H9 (cell line): ENCODE data around the gene COL23A1. TPM values are rescaled to one million over a fixed set of nuclear protein-coding genes. Genes with fewer than 3 reads are reported as not detected.
A peak's percentile ranks its signal among the peaks of the same experiment; 100 is the strongest.

Experiments used
- DNase-seq: peaks from one replicate; pipeline ENCODE4 v3.0.0-alpha.2; 2017
- H2AFZ ChIP-seq: one replicate; pipeline ENCODE4 v1.6.1; 2013; ENCODE audit warnings: mild to moderate bottlenecking, low read length, control low read depth, moderate library complexity
- H2AK5ac ChIP-seq: 2 replicates; pipeline ENCODE4 v1.6.1; 2013; ENCODE audit warnings: low read length, control low read depth, mixed read lengths; ENCODE audit not compliant: insufficient read length
- H2BK120ac ChIP-seq: one replicate; pipeline ENCODE4 v1.6.1; 2013; ENCODE audit warnings: low read depth, mild to moderate bottlenecking, low read length, control low read depth, inconsistent platforms; ENCODE audit not compliant: poor library complexity, severe bottlenecking
- H2BK12ac ChIP-seq: 2 replicates; pipeline ENCODE4 v1.6.1; 2013; ENCODE audit warnings: low read length, control low read depth, mixed read lengths, low read depth; ENCODE audit not compliant: insufficient read length
- H2BK15ac ChIP-seq: 2 replicates; pipeline ENCODE4 v1.6.1; 2013; ENCODE audit warnings: low read depth, low read length, control low read depth
- H2BK20ac ChIP-seq: one replicate; pipeline ENCODE4 v1.6.1; 2013; ENCODE audit warnings: low read depth, mild to moderate bottlenecking, low read length, control low read depth, inconsistent platforms; ENCODE audit not compliant: poor library complexity, severe bottlenecking
- H2BK5ac ChIP-seq: 2 replicates; pipeline ENCODE4 v1.6.1; 2013; ENCODE audit warnings: low read length, control low read depth, mixed read lengths; ENCODE audit not compliant: insufficient read length
- H3K14ac ChIP-seq: 2 replicates; pipeline ENCODE4 v1.6.1; 2013; ENCODE audit warnings: low read length, control low read depth; ENCODE audit not compliant: insufficient read depth
- H3K18ac ChIP-seq: 2 replicates; pipeline ENCODE4 v1.6.1; 2013; ENCODE audit warnings: low read depth, mild to moderate bottlenecking, mixed read lengths, low read length, control low read depth; ENCODE audit not compliant: insufficient read length
- H3K23ac ChIP-seq: 2 replicates; pipeline ENCODE4 v1.6.1; 2013; ENCODE audit warnings: low read length, control low read depth, mixed read lengths, low read depth; ENCODE audit not compliant: insufficient read length
- H3K23me2 ChIP-seq: 2 replicates; pipeline ENCODE4 v1.6.1; 2013; ENCODE audit warnings: low read depth, mild to moderate bottlenecking, mixed read lengths, low read length, control low read depth; ENCODE audit not compliant: insufficient read length, poor library complexity, severe bottlenecking
- H3K27ac ChIP-seq: 2 replicates; pipeline ENCODE4 v1.5.1; 2013; ENCODE audit warnings: low read length, control low read depth, mixed read lengths, low read depth; ENCODE audit not compliant: insufficient read length
- H3K27me3 ChIP-seq: 2 replicates; pipeline ENCODE4 v1.6.1; 2013; ENCODE audit warnings: low read length, control low read depth, inconsistent platforms; ENCODE audit not compliant: insufficient read depth
- H3K4ac ChIP-seq: 2 replicates; pipeline ENCODE4 v1.6.1; 2013; ENCODE audit warnings: low read depth, mild to moderate bottlenecking, control low read depth, inconsistent platforms, low read length, moderate library complexity
- H3K4me1 ChIP-seq: 2 replicates; pipeline ENCODE4 v1.6.1; 2013; ENCODE audit warnings: low read length, control low read depth, inconsistent platforms; ENCODE audit not compliant: insufficient read depth
- H3K4me2 ChIP-seq: 2 replicates; pipeline ENCODE4 v1.6.1; 2013; ENCODE audit warnings: low read length, control low read depth, mixed read lengths; ENCODE audit not compliant: insufficient read length, insufficient read depth
- H3K56ac ChIP-seq: 2 replicates; pipeline ENCODE4 v1.6.1; 2013; ENCODE audit warnings: low read depth, mild to moderate bottlenecking, mixed read lengths, low read length, control low read depth; ENCODE audit not compliant: insufficient read length
- H3K79me1 ChIP-seq: 2 replicates; pipeline ENCODE4 v1.6.1; 2013; ENCODE audit warnings: low read depth, mild to moderate bottlenecking, moderate library complexity, low read length, control low read depth, inconsistent platforms; ENCODE audit not compliant: insufficient read depth, poor library complexity, severe bottlenecking
- H3K79me2 ChIP-seq: 2 replicates; pipeline ENCODE4 v1.6.1; 2013; ENCODE audit warnings: low read length, control low read depth, inconsistent platforms; ENCODE audit not compliant: insufficient read depth
- H3K9ac ChIP-seq: 2 replicates; pipeline ENCODE4 v1.6.1; 2013; ENCODE audit warnings: low read length, control low read depth, mixed read lengths; ENCODE audit not compliant: insufficient read length; ENCODE audit errors: extremely low read depth
- H3K9me3 ChIP-seq: one replicate; pipeline ENCODE4 v1.6.1; 2013; ENCODE audit warnings: low read depth, low read length, inconsistent platforms; ENCODE audit not compliant: control insufficient read depth
- H3T11ph ChIP-seq: one replicate; pipeline ENCODE4 v1.6.1; 2013; ENCODE audit warnings: mild to moderate bottlenecking, low read length, control low read depth, inconsistent platforms
- H4K20me1 ChIP-seq: one replicate; pipeline ENCODE4 v1.6.1; 2013; ENCODE audit not compliant: control insufficient read depth, insufficient read length, insufficient read depth
- H4K5ac ChIP-seq: 2 replicates; pipeline ENCODE4 v1.6.1; 2013; ENCODE audit warnings: low read depth, mild to moderate bottlenecking, mixed read lengths, low read length, control low read depth; ENCODE audit not compliant: insufficient read length
- H4K8ac ChIP-seq: replicated peaks from 2 replicates; pipeline ENCODE4 v1.6.1; 2013; ENCODE audit warnings: low read length, control low read depth, mixed read lengths, low read depth; ENCODE audit not compliant: insufficient read length
- H4K91ac ChIP-seq: 2 replicates; pipeline ENCODE4 v1.6.1; 2013; ENCODE audit warnings: low read depth, mild to moderate bottlenecking, moderate library complexity, mixed read lengths, low read length, control low read depth; ENCODE audit not compliant: insufficient read length
- H3K27ac Mint-ChIP-seq, 3 experiments: 2 replicates in 2 of 3; 3 replicates in 1 of 3; pipeline ENCODE4 v1.8.0; 2020 to 2021; ENCODE audit warnings: mixed read lengths in 3 of 3, mild to moderate bottlenecking in 1 of 3, moderate library complexity in 1 of 3
- H3K27me3 Mint-ChIP-seq: 2 replicates; pipeline ENCODE4 v1.8.0; 2021; ENCODE audit warnings: low read depth, mild to moderate bottlenecking, moderate library complexity, mixed read lengths
- H3K36me3 Mint-ChIP-seq, 3 experiments: 2 replicates in 2 of 3; 3 replicates in 1 of 3; pipeline ENCODE4 v1.8.0; 2020 to 2021; ENCODE audit warnings: low read depth in 3 of 3, mixed read lengths in 3 of 3; ENCODE audit not compliant: insufficient read depth in 1 of 3
- H3K4me1 Mint-ChIP-seq, 2 experiments: 2 replicates each; pipeline ENCODE4 v1.8.0; 2020; ENCODE audit warnings: mixed read lengths in 2 of 2
- H3K4me3 Mint-ChIP-seq, 2 experiments: 2 replicates in 1 of 2; 3 replicates in 1 of 2; pipeline ENCODE4 v1.8.0; 2020 to 2021; ENCODE audit warnings: mild to moderate bottlenecking in 2 of 2, mixed read lengths in 2 of 2, moderate library complexity in 1 of 2
- H3K9me3 Mint-ChIP-seq, 2 experiments: 2 replicates in 1 of 2; 3 replicates in 1 of 2; pipeline ENCODE4 v1.8.0; 2020; ENCODE audit warnings: mild to moderate bottlenecking in 2 of 2, mixed read lengths in 2 of 2, moderate library complexity in 1 of 2
- CTCF ChIP-seq: fragments of 200-600 bp; sonication (generic); conservative IDR thresholded peaks from 3 replicates; pipeline ENCODE4 v1.8.0; 2021; ENCODE audit warnings: antibody characterized with exemption, mild to moderate bottlenecking
- WGBS: extraction: QIAGEN DNeasy Blood & Tissue Kit; methylation state at CpG from one replicate; pipeline ENCODE4 v1.1.7; 2013; ENCODE audit warnings: missing lambda C conversion rate, low lambda C conversion rate, mixed read lengths; ENCODE audit not compliant: insufficient read length; ENCODE audit errors: extremely low coverage; 5-methylcytosine and 5-hydroxymethylcytosine counted together
- total RNA-seq: library from RNA; stranded (reverse); gene quantifications from 2 replicates; pipeline ENCODE4 v1.2.1, GENCODE V29; 2021

Gene COL23A1
- total RNA-seq, 1 experiment from 2014 or later = 2.6 TPM

- TF ChIP-seq CTCF = 0 out of 3 replicates have a peak, but pooled peaks have one; percentile 21
These were observed 270.6 kb downstream of the COL23A1 start for GRCh38 chr5:178319541-178320041.

More at GRCh38 chr5:178319541-178320041, 270.6 kb downstream of the COL23A1 start:
- Mint-ChIP-seq H3K4me3 (no peak overlapping the region), H3K27me3 (peaks cover 1% of the 10 kb centered on the region), H3K9me3 (no peaks in the 10 kb centered on the region), H3K27ac (peak overlapping the region in 2 of 3 experiments; percentile 29 to 34; a peak in 1 of 7 replicates), H3K4me1 (peaks cover 3 to 7% of the 10 kb centered on the region in 2 experiments), H3K36me3 (no peaks in the 10 kb centered on the region; a peak in 1 of 7 replicates)
- H4K20me1 ChIP-seq = no peaks in the 10 kb centered on the region
- no peak overlapping the region for H4K5ac ChIP-seq
- H4K91ac ChIP-seq = no peak overlapping the region
- H3K4me2 ChIP-seq = no peak overlapping the region
- no peak overlapping the region for H3K23ac ChIP-seq
- H2BK12ac ChIP-seq = no peak overlapping the region
- no peak overlapping the region for H2AK5ac ChIP-seq
- peaks cover 3% of the 10 kb centered on the region for H3K23me2 ChIP-seq
- no peak for DNase-seq
- no peak overlapping the region for H3K56ac ChIP-seq
- H2AFZ ChIP-seq = no peak overlapping the region
- H2BK20ac ChIP-seq = no peak overlapping the region
- H2BK120ac ChIP-seq = no peak overlapping the region
- no CpG with 5 or more reads among the region's 20 CpGs for WGBS
- no peaks in the 10 kb centered on the region for H3K27me3 ChIP-seq
- H2BK15ac ChIP-seq = no peak overlapping the region
- no peak overlapping the region for H2BK5ac ChIP-seq
- no peaks in the 10 kb centered on the region for H3K4me1 ChIP-seq
- no peaks in the 10 kb centered on the region for H3K79me2 ChIP-seq
- H3K14ac ChIP-seq = no peak overlapping the region
- no peak overlapping the region for H4K8ac ChIP-seq
- no peak overlapping the region for H3T11ph ChIP-seq
- no peak overlapping the region for H3K18ac ChIP-seq
- H3K9me3 ChIP-seq = no peaks in the 10 kb centered on the region
- no peak overlapping the region for H3K27ac ChIP-seq
- H3K4ac ChIP-seq = no peak overlapping the region
- no peaks in the 10 kb centered on the region for H3K79me1 ChIP-seq
- no peak overlapping the region for H3K9ac ChIP-seq
